G401.6 (cell line): Measurements from ENCODE around the gene ADCY6.

Experiments
- FAIRE-seq: peaks from 2 replicates; lab custom pipeline; 2012; peaks lifted over from hg19 to GRCh38; lab: Jason Lieb, UNC

The ADCY6 gene

DNA sequence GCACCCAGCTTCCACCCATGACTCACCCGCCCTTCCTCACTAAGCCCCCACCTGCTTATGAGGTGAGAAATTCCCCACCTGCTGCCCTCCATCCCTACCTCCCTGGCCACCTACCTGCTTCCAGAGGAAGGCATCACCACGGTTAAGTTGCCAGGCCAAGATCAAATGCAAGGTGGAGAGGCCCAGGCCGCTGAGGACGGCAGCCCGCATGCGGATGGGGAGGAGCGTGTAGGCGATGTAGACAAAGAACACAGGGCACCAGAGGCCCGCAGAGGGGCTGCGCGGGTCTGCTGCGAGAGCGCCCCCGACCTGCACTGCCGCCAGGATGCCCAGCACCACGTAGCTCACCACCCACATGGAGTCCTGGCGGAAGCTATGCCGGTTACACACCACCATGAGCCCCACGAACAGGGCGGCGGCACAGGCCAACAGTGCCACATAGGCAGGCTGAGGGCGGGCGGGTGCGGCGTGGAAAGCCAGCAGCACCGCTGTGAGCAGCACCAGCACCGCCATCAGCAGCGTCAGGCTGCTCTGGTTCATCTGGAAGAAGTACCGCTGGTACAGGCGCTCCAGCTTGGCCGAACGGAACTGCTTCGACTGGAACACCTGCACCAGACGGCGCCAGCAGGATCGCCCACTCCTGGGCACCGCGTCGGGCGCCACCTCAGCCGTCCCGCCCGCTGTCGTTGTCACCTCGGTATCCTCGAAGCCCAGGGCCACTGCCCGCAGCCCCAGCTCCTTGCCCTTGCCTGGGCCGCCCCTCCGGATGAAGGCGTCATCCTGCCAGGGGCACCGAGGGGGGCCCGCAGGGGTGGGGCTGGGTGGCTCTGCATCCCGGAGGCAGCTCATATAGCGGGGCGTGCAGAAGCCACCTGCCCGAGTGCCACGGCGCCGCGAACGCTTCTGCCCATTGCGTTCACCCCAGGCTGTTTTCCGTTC lies 6.2 kb downstream of the ADCY6 start:
- FAIRE-seq = no peak

DNA sequence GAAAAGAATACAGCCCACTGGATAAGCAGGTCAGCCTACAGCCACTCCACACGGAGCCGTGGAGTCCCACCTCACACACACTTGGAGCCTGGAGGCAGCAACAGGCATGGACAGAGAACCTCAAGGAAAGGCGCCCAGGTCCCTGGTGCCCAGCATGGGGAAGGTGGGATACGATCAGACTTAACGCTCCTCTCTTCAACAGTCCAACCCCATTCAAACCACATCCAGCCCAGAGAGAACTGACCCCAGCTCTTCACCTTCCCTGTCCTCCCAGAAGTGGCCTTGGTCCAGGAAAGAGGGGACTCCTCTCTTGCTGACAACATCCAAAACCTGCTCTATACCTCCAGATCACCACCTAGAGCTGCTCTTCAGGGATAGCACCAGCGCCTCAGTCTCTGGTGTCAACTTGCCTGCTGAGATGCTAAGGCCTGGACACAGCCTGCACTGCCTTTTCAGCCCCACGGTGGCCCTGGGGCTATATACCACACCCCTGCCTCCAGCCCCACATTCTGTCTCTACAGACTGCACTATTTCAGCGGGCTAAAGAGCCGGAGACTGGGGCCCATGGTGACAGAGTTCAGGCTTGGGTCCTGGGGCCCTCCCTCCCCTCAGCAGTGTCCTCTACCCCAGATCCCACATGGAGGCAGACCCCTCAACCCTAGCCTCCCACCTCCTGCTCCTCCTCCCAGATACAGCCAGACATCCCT lies 7.0 kb downstream of the ADCY6 start:
- no peak for FAIRE-seq

DNA sequence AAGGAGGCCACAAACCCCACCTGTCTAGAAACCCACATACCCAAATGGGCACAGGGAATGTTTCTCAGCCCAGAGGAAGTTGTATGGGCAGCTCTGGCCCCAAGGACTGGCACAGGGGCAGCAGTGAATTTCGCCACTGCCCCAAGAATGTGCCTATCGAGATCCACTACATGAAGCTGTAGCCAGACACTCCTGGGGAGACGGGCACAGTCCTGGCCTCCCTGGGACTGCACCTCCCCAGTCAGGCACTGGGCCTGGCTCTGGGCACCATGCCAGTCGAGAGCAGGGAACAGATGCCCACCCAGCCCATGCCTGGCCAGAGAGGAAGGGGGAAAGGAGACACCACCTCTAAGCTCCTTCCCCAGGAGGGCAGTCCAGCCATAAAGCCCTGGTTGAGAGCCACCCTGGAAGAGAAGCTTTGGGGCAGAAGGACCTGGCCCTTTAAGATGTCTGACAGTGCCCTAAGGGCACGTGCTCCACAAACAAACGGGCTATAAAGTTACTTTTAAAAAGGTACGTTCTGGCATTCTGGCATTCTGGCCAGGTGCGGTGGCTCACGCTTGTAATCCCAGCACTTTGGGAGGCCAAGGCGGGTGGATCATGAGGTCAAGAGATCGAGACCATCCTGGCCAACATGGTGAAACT lies 8.4 kb downstream of the ADCY6 start:
- no peak for FAIRE-seq

DNA sequence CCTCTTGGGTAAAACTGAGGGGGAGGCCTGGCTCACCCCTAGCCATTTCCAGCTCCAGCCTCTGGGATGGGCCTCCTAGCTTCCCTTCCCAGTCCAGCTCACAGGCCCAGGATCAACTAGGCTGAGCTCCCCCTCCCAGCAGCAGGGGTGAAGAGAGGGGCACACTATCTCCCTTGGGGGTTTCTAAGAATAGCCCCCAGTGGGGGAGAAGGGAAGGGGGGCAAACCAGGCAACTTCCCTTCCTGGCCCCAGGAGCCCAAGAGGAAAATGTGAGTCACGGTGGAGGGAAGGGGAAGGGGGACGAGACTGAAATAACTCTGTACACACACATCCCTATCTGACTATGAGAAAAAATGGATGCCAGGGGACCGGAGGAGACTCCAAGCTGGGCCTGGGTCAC lies 9.0 kb downstream of the ADCY6 start:
- FAIRE-seq = no peak

DNA sequence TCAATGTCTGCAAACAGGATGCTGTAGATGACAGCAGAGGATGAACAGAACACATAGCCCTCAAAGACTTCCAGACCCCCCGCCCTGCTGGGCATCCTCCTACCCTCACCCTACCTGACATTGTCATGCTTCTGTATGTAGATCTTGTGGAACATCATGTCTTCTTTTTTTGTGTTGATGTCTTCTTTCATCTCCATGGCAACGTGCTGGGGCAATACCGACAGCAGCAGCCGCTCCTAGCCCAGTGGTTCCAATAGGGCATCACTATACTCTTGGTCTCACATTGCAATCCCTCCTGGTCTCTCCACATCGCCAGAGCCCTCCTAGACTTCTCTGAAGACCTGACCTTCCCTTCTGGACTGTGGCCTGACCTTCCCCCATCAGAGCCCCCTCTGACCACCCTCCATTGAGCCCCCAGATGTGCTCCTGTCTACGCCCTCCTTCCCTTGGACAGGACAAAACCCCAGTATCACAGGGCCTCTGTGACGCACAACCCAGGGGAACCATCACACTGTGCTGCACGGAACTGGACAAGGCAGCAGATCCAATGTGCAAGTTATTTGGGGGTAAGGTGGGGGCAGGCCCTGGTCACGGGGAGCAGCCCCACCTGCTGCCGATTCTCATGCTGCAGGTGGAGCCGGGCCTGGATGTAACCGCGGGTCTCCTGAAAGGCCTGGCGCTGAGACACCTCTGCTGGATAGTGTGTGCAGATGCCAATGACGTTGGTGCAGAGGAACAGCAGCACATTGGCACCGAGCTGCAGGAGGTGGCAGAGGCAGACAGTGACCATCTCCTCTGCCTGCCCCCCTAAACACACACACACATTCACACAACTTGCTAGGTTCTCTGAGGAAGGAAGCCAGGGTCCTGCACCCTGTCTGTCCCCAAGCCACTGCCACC lies 11.1 kb downstream of the ADCY6 start:
- FAIRE-seq = no peak

DNA sequence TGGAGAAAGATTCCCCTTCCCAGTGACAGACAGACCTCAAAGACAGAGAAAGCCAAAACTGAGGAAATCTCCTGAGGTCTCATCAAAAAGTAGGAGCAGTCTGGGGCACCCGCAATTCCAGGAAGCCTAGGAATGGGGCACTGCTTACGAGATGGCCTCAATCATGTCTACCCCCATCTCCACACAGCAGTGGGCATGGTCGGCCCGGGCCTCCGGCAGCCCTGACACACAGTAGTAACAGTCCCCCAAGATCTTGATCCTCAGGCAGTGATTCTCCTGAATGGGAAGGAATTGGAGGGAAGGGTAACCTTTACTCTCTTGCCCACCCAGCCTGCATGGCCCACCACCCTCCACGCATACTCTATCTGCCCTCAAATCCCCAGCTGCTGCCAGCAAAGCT lies 11.9 kb downstream of the ADCY6 start:
- no peak for FAIRE-seq

DNA sequence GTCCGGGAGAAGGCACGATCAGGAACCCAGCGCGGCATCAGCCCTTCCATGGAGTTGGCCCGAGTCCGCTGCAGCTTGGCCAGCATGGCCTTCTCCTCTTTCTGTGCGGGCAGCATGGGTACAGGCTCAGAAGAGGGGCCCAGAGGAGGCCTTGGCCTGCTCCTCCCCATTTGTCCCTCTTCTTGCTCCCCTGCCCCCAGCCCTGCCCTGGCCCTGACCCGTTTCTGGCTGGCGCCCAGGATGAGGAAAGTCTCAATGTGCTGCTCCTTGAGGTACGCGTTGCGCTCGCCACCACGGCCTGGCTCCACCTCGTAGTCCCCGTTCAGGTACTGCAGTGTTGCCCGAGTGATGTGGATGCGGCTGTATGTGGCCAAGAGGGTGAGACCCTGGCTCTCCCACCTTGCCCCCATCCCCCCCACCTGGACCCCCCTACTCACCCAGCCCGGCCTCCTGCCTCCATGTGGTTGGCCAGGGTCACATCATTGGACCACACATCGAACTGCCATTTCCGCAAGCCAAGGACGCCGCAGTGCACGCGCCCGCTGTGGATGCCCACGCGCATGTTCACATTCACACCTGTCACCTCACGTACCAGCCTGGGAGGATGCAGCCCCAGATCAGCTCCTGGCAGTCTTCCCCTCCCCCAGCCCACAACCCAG lies 12.8 kb downstream of the ADCY6 start:
- no peak for FAIRE-seq

DNA sequence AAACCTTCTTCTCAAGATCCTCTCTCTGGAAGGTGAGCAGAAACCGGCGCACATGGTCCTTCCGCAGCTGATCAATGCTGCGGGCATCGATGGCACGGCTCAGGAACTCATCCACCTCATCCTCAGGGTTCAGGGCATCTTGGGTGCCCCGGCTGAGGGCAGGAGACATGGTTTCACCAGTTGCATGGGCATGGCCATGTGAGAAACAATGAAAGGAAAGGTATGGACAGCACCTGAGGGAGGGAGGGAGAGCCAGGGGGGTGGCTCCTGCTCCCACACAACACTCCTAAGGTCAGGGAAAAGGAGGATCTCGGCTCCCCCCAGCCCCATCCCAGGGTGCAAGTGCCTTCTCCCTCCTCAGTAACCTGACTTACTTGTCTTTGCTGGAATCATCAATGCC lies 13.6 kb downstream of the ADCY6 start:
- FAIRE-seq = no peak

DNA sequence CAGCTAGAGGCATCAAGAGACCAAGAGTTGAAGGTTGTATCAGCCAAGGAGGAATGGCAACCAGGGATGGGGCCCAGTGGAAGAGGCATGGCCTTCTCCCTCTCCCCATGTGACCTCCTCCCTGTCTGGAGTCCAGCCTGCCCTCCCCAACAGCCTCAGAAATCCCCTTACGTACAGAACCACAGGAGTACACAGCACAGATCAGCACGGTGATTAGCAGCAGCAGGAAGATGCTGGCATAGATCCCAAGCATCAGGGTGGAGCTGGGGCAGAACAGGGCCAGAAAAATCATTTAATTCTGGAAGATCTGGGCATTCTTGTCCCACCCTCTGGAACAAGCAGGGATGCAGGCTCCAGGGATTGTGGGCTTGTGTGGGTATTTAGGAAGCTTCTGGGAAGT lies 14.4 kb downstream of the ADCY6 start:
- FAIRE-seq = no peak

DNA sequence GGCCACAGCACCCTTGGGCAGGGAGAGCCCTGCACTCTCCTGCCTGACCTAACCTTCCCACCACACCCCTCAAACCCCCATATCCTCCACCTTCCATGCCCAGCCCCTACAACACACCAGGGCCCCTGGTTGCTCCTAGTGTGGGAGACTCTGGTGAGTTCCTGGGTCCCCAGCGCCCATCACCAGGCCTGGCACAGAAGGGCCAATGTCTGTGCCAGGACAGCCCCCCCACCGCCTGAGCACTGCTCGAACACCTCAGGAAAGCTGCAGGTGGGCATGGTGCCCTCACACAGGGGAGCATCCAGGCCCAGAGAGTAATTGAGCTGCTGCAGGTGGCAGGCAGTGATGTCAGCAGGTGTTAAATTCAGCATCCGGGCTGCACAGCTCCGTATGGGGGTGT lies 15.2 kb downstream of the ADCY6 start:
- FAIRE-seq = no peak

DNA sequence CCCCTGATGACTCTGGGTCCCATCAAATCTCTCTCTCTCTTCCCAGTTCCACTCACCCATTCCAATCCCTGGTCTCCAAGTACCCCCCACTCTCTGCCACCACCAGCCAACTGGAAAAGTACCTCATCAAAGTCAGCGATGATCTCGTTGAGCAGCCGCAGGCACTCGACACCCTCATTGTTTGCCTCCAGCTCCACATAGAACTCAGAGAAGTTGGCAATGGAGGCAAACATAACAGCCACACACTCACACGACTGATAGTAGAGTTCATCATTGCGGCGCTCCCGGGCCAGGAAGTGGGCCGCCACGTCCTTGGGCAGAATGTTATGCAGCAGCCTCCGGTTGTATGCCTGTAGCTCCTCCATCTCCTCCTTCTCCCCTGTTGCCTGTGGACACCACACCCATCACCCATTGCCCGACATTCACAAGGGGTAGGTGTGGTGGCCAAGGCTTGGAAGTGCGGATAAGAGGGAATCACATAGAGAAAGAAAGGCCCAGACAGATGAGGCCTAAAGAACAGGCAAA lies 17.2 kb downstream of the ADCY6 start:
- FAIRE-seq = no peak

DNA sequence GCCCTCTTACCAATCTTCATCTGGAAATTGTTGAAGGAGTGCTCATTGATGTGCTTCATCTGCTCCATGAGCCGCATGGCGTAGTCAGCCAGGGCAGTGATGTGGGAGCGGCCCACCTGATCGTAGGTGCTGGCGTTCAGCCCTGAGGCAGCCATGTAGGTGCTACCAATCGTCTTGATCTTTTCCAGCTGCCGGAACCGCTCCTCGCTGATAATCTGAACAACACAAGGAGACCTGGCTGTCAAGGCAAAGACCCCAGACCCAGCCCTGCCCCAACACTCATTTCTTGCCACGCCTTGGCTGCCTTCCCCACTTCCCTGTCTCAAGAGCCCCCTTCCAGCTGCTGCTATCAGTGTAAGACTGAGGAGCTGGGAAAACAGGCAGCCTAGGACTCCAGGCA lies 18.1 kb downstream of the ADCY6 start:
- no peak for FAIRE-seq

DNA sequence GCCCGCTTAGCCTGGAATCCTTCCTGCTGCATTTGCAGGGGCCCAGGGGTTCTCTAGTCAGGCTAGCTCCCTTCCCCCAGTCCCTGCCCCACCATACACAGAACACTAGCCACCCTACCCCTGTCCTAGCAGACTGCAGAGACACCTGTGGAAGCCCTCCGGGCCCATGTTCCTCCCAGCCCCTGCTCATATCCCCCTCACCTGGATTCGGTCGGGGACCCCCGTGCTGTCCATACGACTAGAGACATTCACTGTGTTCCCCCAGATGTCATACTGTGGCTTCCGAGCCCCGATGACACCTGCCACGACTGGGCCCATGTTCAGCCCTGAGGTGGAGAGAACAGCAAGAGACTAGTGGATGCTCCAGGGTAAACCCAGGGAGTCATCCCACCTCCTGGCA lies 20.2 kb downstream of the ADCY6 start:
- no peak for FAIRE-seq

DNA sequence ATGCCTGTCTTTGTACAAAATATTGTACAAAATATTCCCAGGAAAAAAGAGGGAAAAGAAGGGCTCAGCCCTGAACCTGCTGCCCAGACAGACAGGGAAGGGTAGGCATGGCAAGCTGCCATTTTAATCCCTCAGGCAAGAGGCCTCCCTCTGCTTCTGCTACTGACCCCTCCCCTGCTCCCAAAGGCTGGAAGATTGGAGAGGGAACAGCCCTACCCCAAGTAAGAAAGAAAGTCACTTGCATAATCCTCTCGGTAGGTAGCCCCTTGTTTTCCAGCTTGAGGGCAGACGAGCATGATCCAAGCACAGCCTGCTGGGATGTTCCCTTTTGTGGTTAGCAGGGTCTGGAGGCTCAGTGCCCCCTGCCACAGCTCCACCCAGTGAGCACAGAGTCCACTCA lies 20.7 kb downstream of the ADCY6 start:
- FAIRE-seq = no peak

DNA sequence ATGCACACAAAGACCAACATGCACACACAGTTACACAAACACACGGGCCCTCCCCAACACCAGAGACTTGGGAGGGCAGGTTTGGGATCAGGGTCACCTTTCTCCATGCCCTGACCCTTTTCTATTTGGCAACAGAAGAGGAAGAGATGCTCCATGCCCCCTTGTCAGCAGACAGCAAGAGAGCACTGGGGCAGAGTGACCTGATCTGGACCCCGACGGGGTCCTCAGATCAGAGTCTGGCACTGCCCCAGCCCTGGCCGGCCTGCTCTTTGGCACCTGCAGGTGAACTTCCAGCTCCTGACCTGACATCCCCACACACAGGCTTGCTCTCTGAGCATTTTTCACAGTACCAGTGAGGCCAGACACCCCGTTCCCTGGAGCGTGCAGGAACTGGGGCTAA lies 21.4 kb downstream of the ADCY6 start:
- no peak for FAIRE-seq

DNA sequence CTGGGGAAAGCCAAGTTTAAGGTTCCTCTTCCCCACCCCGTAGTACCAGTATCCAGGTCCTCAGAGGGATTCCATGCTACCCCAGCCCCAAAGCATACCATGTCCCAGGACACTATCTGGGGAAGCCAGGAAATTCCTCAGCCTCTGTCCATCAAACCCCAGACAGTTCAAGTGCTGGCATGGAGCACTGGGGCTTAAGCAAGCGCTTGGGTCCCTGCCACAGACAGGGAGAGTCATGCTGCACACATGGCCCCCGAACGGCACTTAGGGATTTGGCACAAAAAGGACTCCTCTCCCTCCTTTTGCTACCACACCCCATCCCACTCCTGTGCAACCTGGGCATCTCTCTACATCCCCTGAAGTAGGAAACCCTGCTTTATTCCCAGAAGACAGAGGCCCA lies 21.8 kb downstream of the ADCY6 start:
- FAIRE-seq = no peak

DNA sequence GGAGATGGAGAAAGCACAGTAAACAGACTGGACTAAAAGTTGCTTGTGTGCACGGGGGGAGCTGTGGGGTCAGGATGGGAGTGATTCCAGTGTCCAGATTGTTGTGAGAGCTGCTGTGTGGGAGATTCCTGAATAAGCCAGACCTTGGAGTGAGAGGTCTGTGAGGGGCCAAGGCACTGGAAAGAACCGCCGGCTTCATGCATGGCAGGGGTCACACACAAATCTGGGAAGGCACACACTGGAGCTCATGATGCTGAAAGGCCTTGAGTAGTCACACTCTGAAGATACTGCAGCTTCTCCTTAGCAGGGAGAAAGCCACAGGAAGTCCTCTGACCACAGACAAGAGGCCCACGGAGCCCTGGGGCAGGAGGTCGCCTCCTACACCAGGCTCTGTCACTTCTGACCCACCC lies 23.1 kb downstream of the ADCY6 start:
- no peak for FAIRE-seq

DNA sequence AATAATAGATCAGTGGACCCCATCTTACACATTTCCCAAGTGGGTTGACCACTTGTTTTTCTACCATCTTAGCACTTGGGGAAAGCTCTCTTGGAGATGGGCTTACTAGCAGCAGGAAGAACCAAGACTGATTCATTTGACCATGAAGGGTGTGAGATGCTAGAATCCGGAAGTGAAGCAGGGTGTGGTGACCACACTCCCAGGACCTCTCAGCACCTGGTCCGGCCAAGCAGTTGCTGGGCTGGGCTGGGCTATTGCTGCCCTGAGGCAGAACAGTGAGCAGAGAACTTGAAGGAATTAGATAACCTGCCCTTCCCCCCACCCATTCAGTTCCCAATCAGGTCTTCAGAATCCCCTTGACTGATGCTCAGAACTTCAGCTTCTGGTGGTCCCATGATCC lies 24.4 kb downstream of the ADCY6 start:
- FAIRE-seq = no peak

DNA sequence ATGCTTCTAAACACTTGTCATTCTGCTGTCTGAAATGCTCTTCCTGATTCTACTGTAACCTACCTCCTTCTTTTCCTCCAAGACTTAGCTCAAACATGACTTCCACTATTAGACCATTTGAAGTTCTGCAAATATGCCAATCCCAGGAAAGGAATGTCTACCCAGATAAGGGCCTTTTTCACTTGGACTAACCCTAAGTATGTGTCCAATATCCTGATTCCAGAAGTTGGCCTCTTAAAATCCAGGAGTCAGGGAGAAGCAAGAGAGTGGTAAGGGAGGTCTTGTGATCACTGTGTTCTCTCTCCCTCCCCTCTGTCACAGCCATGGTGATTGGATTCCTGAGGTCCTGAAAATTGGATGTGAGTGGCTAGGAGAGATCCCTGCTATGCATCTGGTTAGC lies 30.2 kb downstream of the ADCY6 start:
- FAIRE-seq = no peak

DNA sequence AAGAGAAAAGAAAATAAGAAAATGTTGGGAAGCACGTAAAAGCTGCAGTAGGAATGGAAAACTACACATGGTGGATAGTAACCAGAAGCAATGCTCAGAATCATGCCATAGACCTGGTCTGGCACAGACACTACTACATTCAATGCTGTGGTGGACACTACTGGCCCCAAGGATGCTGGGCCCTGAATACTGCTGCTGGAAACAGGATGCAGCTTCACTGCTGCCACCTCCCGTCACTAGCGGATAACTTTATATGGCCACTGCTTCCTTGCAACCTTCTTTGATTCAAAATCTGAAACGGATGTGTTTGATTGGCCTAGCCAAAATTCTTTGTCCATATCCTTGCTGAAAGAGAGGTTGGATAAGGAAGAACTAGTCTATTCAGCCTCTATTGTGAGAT lies 30.7 kb downstream of the ADCY6 start:
- FAIRE-seq = no peak

DNA sequence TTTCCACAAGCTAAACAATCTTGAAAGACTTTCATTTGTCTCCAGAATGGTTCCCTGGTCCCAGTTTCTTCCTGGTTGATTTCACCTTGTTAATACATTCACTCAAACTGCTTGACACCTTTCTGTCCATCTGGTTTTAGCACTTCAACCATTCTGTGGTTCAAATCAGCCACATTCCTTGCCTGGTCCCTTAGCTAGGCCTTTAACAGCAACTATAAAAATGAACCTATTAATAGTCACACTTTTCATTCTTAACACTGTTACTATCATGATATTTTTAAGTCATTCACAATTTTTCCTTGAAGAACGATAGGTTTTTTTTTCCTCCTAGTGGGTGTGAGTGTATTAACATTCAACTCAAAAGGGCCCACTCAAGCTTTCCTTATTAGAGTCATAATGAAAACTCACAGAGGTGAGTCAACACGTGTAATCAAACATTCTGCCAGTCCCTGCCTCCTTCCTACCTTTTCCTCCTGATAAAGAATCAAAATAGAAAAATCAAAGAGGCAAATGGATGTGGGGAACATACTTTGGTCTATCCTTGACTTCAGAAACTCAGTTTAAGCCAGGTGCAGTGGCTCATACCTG lies 38.0 kb downstream of the ADCY6 start:
- no peak for FAIRE-seq
